Mucosa of rectum (tissue), 2 donors: Measurements from ENCODE around the gene ZNF429.
"Not testable (repeated sequence)": the region's sequence is repeated elsewhere in the genome, so short reads cannot be mapped to it uniquely, and the experiment has no call there.

ENCODE experiments used
- H3K27ac ChIP-seq, 2 donors: one replicate each; pipeline ENCODE4 v1.7.0; 2013; ENCODE audit warnings: inconsistent platforms in 2 of 2, low read depth in 2 of 2, low read length in 2 of 2
- H3K27me3 ChIP-seq, 2 donors: one replicate each; pipeline ENCODE4 v1.7.0; 2013; ENCODE audit warnings: low read length in 2 of 2; ENCODE audit not compliant: control insufficient read depth in 2 of 2, insufficient read depth in 2 of 2
- H3K36me3 ChIP-seq, 2 donors: one replicate each; pipeline ENCODE4 v1.7.0; 2013; ENCODE audit warnings: low read length in 2 of 2; ENCODE audit not compliant: control insufficient read depth in 2 of 2, insufficient read depth in 2 of 2
- H3K4me1 ChIP-seq, 2 donors: one replicate each; pipeline ENCODE4 v1.7.0; 2013; ENCODE audit warnings: low read length in 2 of 2, mild to moderate bottlenecking in 1 of 2; ENCODE audit not compliant: control insufficient read depth in 2 of 2, insufficient read depth in 2 of 2
- H3K4me3 ChIP-seq, 2 donors: one replicate each; pipeline ENCODE4 v1.7.0; 2013; ENCODE audit warnings: low read length in 2 of 2
- H3K9ac ChIP-seq, 2 donors: one replicate each; pipeline ENCODE4 v1.7.0; 2013; ENCODE audit warnings: low read length in 2 of 2, low read depth in 1 of 2, mild to moderate bottlenecking in 1 of 2
- H3K9me3 ChIP-seq, 2 donors: one replicate each; pipeline ENCODE4 v1.7.0; 2013; ENCODE audit warnings: low read length in 2 of 2; ENCODE audit not compliant: control insufficient read depth in 2 of 2
- donor health status: healthy.
- donor health status: Normal muscosa, but diverticular disease.

The ZNF429 gene

GRCh38 chr19:21483589-21484170 lies 21.7 kb upstream of the ZNF429 start:
- no peak overlapping the region for H3K27ac ChIP-seq
- H3K9me3 ChIP-seq, result no peaks in the 10 kb centered on the region
- no peaks in the 10 kb centered on the region for H3K4me1 ChIP-seq
- no peak overlapping the region for H3K9ac ChIP-seq
- H3K27me3 ChIP-seq, result no peaks in the 10 kb centered on the region
- no peaks in the 10 kb centered on the region for H3K36me3 ChIP-seq
- H3K4me3 ChIP-seq, result no peak overlapping the region

GRCh38 chr19:21484631-21485030 lies 20.8 kb upstream of the ZNF429 start:
- no peak overlapping the region for H3K9ac ChIP-seq
- no peaks in the 10 kb centered on the region for H3K36me3 ChIP-seq
- no peak overlapping the region for H3K4me3 ChIP-seq
- no peak overlapping the region for H3K27ac ChIP-seq
- no peaks in the 10 kb centered on the region for H3K4me1 ChIP-seq
- no peaks in the 10 kb centered on the region for H3K27me3 ChIP-seq
- no peaks in the 10 kb centered on the region for H3K9me3 ChIP-seq

GRCh38 chr19:21485926-21486325 lies 19.5 kb upstream of the ZNF429 start:
- H3K4me3 ChIP-seq, result no peak overlapping the region
- H3K9me3 ChIP-seq, result no peaks in the 10 kb centered on the region
- no peaks in the 10 kb centered on the region for H3K36me3 ChIP-seq
- no peaks in the 10 kb centered on the region for H3K4me1 ChIP-seq
- no peaks in the 10 kb centered on the region for H3K27me3 ChIP-seq
- no peak overlapping the region for H3K27ac ChIP-seq
- no peak overlapping the region for H3K9ac ChIP-seq

- H3K4me1 ChIP-seq, result no peaks in the 10 kb centered on the region
These were observed 17.4 kb upstream of the ZNF429 start for GRCh38 chr19:21487969-21488368.

GRCh38 chr19:21491146-21491545 lies 14.3 kb upstream of the ZNF429 start:
- no peak overlapping the region for H3K9ac ChIP-seq
- no peaks in the 10 kb centered on the region for H3K36me3 ChIP-seq
- H3K9me3 ChIP-seq, result peaks cover 0 to 4% of the 10 kb centered on the region in 2 donors
- H3K4me3 ChIP-seq, result no peak overlapping the region
- H3K27me3 ChIP-seq, result no peaks in the 10 kb centered on the region
- no peak overlapping the region for H3K27ac ChIP-seq
- no peaks in the 10 kb centered on the region for H3K4me1 ChIP-seq

More at GRCh38 chr19:21487969-21488368, 17.4 kb upstream of the ZNF429 start:
- Histone ChIP-seq H3K27ac (no peak overlapping the region), H3K4me3 (no peak overlapping the region), H3K9ac (no peak overlapping the region), H3K36me3 (no peaks in the 10 kb centered on the region), H3K9me3 (no peaks in the 10 kb centered on the region), H3K27me3 (no peaks in the 10 kb centered on the region)

- no peaks in the 10 kb centered on the region for H3K36me3 ChIP-seq
- no peaks in the 10 kb centered on the region for H3K4me1 ChIP-seq
- H3K27ac ChIP-seq, result no peak overlapping the region
- no peak overlapping the region for H3K4me3 ChIP-seq
- no peak overlapping the region for H3K9ac ChIP-seq
- H3K9me3 ChIP-seq, result peaks cover 0 to 4% of the 10 kb centered on the region in 2 donors
- H3K27me3 ChIP-seq, result no peaks in the 10 kb centered on the region
These were observed 12.2 kb upstream of the ZNF429 start for GRCh38 chr19:21492947-21493906.

- Histone ChIP-seq H3K27me3 (no peaks in the 10 kb centered on the region), H3K36me3 (no peaks in the 10 kb centered on the region), H3K9me3 (peaks cover 2 to 4% of the 10 kb centered on the region in 2 donors), H3K4me3 (no peak overlapping the region), H3K9ac (no peak overlapping the region), H3K27ac (no peak overlapping the region), H3K4me1 (no peaks in the 10 kb centered on the region)
These were observed 8.5 kb upstream of the ZNF429 start for GRCh38 chr19:21496876-21497275.

GRCh38 chr19:21498651-21499050 lies 6.8 kb upstream of the ZNF429 start:
- H3K4me3 ChIP-seq, result no peak overlapping the region
- H3K27ac ChIP-seq, result no peak overlapping the region
- no peaks in the 10 kb centered on the region for H3K27me3 ChIP-seq
- peaks cover 2 to 4% of the 10 kb centered on the region in 2 donors for H3K9me3 ChIP-seq
- no peaks in the 10 kb centered on the region for H3K4me1 ChIP-seq
- H3K9ac ChIP-seq, result no peak overlapping the region
- H3K36me3 ChIP-seq, result no peaks in the 10 kb centered on the region

GRCh38 chr19:21508198-21508597 lies 2.8 kb downstream of the ZNF429 start:
- no peak overlapping the region for H3K9ac ChIP-seq
- peaks cover 0 to 2% of the 10 kb centered on the region in 2 donors for H3K36me3 ChIP-seq
- H3K9me3 ChIP-seq, result no peaks in the 10 kb centered on the region
- no peak overlapping the region for H3K4me3 ChIP-seq
- H3K27me3 ChIP-seq, result no peaks in the 10 kb centered on the region
- H3K27ac ChIP-seq, result no peak overlapping the region
- peaks cover 0 to 5% of the 10 kb centered on the region in 2 donors for H3K4me1 ChIP-seq

- not testable (repeated sequence) for H3K27me3 ChIP-seq, H3K9me3 ChIP-seq, H3K9ac ChIP-seq, H3K4me3 ChIP-seq, H3K27ac ChIP-seq, H3K4me1 ChIP-seq, H3K36me3 ChIP-seq
These were observed 5.7 kb downstream of the ZNF429 start for GRCh38 chr19:21511058-21511457.
